Fibroblast of lung (primary cell): ENCODE results near the gene CDC42SE1.

Experiments used
- EZH2 ChIP-seq: IDR thresholded peaks from 2 replicates; pipeline ENCODE4 v1.5.1; 2012; ENCODE audit warnings: low read length, control low read depth, mild to moderate bottlenecking; ENCODE audit errors: missing control alignments
- TF ChIP-seq, protein P1 (sequence below), 2 donors: IDR thresholded peaks in 1 of 2; conservative IDR thresholded peaks in 1 of 2; 1 replicate in 1 of 2; 2 replicates in 1 of 2; pipeline ENCODE4 v1.5.1; 2011 to 2012; ENCODE audit warnings: low read length in 2 of 2, control low read depth in 1 of 2, inconsistent platforms in 1 of 2, low read depth in 1 of 2, mild to moderate bottlenecking in 1 of 2

DNA sequence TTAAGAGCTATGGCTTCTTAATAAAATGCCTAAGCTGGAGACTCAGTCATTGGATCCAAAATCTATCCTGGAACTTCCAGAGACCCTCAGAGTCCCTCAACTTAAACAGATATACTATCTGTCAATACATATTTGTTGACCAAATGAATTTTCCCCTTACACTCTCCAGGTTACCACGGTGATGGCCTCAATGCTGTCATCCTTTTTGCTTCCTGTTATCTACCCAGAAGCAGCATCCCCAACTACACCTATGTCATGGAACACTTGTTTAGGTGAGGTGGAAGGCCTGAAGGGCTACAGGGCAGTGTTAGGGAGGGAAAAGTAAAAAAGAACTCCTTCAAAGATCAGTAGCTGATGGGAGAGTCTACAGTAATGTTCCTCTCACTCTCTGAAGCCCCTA, 16.3 kb downstream of the CDC42SE1 start:
- TF ChIP-seq, protein P1, sequence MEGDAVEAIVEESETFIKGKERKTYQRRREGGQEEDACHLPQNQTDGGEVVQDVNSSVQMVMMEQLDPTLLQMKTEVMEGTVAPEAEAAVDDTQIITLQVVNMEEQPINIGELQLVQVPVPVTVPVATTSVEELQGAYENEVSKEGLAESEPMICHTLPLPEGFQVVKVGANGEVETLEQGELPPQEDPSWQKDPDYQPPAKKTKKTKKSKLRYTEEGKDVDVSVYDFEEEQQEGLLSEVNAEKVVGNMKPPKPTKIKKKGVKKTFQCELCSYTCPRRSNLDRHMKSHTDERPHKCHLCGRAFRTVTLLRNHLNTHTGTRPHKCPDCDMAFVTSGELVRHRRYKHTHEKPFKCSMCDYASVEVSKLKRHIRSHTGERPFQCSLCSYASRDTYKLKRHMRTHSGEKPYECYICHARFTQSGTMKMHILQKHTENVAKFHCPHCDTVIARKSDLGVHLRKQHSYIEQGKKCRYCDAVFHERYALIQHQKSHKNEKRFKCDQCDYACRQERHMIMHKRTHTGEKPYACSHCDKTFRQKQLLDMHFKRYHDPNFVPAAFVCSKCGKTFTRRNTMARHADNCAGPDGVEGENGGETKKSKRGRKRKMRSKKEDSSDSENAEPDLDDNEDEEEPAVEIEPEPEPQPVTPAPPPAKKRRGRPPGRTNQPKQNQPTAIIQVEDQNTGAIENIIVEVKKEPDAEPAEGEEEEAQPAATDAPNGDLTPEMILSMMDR (conservative IDR thresholded peaks at IDR 0.05 in 1 of 2, IDR thresholded peaks at IDR 0.05 in 1 of 2; ENCODE audit: low read depth in 1 of 2, low read length in 2 of 2), result no peak
- no peak for TF ChIP-seq EZH2
